SK-N-SH (cell line): Measurements from ENCODE around the gene TRIM72. TPM values are rescaled to one million over a fixed set of nuclear protein-coding genes. Genes with fewer than 3 reads are reported as not detected.

Source experiments
- CTCF ChIA-PET: fragments of 300-600, 350-600 bp; formaldehyde crosslinking; extraction: SDS; loops from one replicate; lab custom pipeline; 2021; lab: Yijun Ruan, JAX
- POLR2A ChIA-PET: fragments of 350-600 bp; sonication (Branson Sonifier 250); formaldehyde crosslinking; extraction: SDS; loops from one replicate; lab custom pipeline; 2020; ENCODE audit warnings: antibody characterized with exemption, inconsistent platforms; lab: Yijun Ruan, JAX
- DNase-seq: peaks from one replicate; pipeline ENCODE4 v3.0.0; 2012
- H2AFZ ChIP-seq: fragments of 200-600 bp; sonication (generic); 2 replicates; pipeline ENCODE4 v1.8.1; 2016; ENCODE audit warnings: antibody characterized with exemption, mild to moderate bottlenecking, low read depth
- H3F3A ChIP-seq: fragments of 200-600 bp; sonication (generic); replicated peaks from 2 replicates; pipeline ENCODE3; 2016; ENCODE audit warnings: antibody characterized with exemption, mild to moderate bottlenecking; ENCODE audit not compliant: insufficient read depth
- H3K27ac ChIP-seq, 2 experiments: fragments of 200-500 bp in 1 of 2; fragments of 200-600 bp in 1 of 2; sonication (Bioruptor generic) in 1 of 2; sonication (generic), shearing (Covaris generic) in 1 of 2; 2 replicates each; pipeline versions ENCODE4 v1.5.1 to v1.6.1; 2014 to 2016; ENCODE audit warnings: low read depth in 2 of 2, inconsistent platforms in 1 of 2, low read length in 1 of 2, mild to moderate bottlenecking in 1 of 2, mixed read lengths in 1 of 2
- H3K27me3 ChIP-seq: fragments of 200-600 bp; sonication (generic), shearing (Covaris generic); 2 replicates; pipeline ENCODE4 v1.6.1; 2016; ENCODE audit warnings: mixed run types; ENCODE audit not compliant: insufficient read depth
- H3K36me3 ChIP-seq, 2 experiments: fragments of 200-500 bp in 1 of 2; fragments of 200-600 bp in 1 of 2; sonication (Bioruptor generic) in 1 of 2; sonication (generic) in 1 of 2; replicated peaks in 1 of 2; 2 replicates each; pipeline versions ENCODE3 to v1.5.1; 2014 to 2016; ENCODE audit warnings: low read length in 1 of 2, mild to moderate bottlenecking in 1 of 2; ENCODE audit not compliant: insufficient read depth in 2 of 2, control insufficient read depth in 1 of 2
- H3K4me1 ChIP-seq, 2 experiments: fragments of 200-500 bp in 1 of 2; fragments of 200-600 bp in 1 of 2; sonication (Bioruptor generic) in 1 of 2; sonication (generic), shearing (Covaris generic) in 1 of 2; 2 replicates each; pipeline versions ENCODE4 v1.5.1 to v1.6.1; 2014 to 2016; ENCODE audit warnings: low read depth in 1 of 2, low read length in 1 of 2, mixed run types in 1 of 2; ENCODE audit not compliant: insufficient read depth in 2 of 2, control insufficient read depth in 1 of 2
- H3K4me2 ChIP-seq: fragments of 200-600 bp; sonication (generic), shearing (Covaris generic); 2 replicates; pipeline ENCODE4 v1.6.1; 2017; ENCODE audit warnings: mixed run types
- H3K4me3 ChIP-seq, 2 experiments: fragments of 200-500 bp in 1 of 2; fragments of 200-600 bp in 1 of 2; sonication (Bioruptor generic) in 1 of 2; sonication (generic), shearing (Covaris generic) in 1 of 2; 2 replicates each; pipeline versions ENCODE4 v1.5.1 to v1.8.1; 2014 to 2016; ENCODE audit warnings: low read depth in 2 of 2, inconsistent platforms in 1 of 2, low read length in 1 of 2, mild to moderate bottlenecking in 1 of 2, mixed read lengths in 1 of 2, moderate library complexity in 1 of 2
- H3K79me2 ChIP-seq: fragments of 200-600 bp; sonication (generic); 2 replicates; pipeline ENCODE4 v1.8.1; 2017; ENCODE audit warnings: mild to moderate bottlenecking; ENCODE audit not compliant: insufficient read depth
- H3K9ac ChIP-seq: fragments of 200-600 bp; sonication (generic); 2 replicates; pipeline ENCODE4 v1.6.1; 2017; ENCODE audit warnings: mixed run types
- H3K9me2 ChIP-seq: fragments of 200-600 bp; sonication (generic); 2 replicates; pipeline ENCODE4 v1.6.1; 2017; ENCODE audit warnings: mixed run types
- H3K9me3 ChIP-seq: fragments of 200-600 bp; sonication (generic); 2 replicates; pipeline ENCODE4 v1.6.1; 2017; ENCODE audit warnings: mixed run types, mild to moderate bottlenecking, moderate library complexity
- H4K20me1 ChIP-seq: fragments of 200-600 bp; sonication (generic); 2 replicates; pipeline ENCODE4 v1.6.1; 2017; ENCODE audit warnings: mild to moderate bottlenecking, mixed run types; ENCODE audit not compliant: insufficient read depth
- CTCF ChIP-seq: fragments of 200-600 bp; sonication (generic); IDR thresholded peaks from 2 replicates; pipeline ENCODE4 v1.6.1; 2017; ENCODE audit warnings: antibody characterized with exemption, mild to moderate bottlenecking, moderate library complexity
- EZH2phosphoT487 ChIP-seq: fragments of 200-600 bp; sonication (generic); IDR thresholded peaks from 2 replicates; pipeline ENCODE4 v1.6.1; 2017; ENCODE audit warnings: low read depth, mixed run types, mild to moderate bottlenecking, antibody characterized with exemption, moderate library complexity, borderline replicate concordance
- FOSL2 ChIP-seq: IDR thresholded peaks from 2 replicates; pipeline ENCODE4 v1.4.0; 2012; ENCODE audit warnings: low read depth, mild to moderate bottlenecking, moderate library complexity, borderline replicate concordance
- FOXJ3 ChIP-seq: sonication (generic); formaldehyde crosslinking; IDR thresholded peaks from 2 replicates; pipeline ENCODE4 v1.5.1; 2020; ENCODE audit warnings: mild to moderate bottlenecking, missing genetic modification reagents
- GATA2 ChIP-seq: sonication (generic); formaldehyde crosslinking; IDR thresholded peaks from 2 replicates; pipeline ENCODE4 v1.5.0; 2020; ENCODE audit warnings: mild to moderate bottlenecking, missing genetic modification reagents
- IRF3 ChIP-seq: fragments of 150-350 bp; IDR thresholded peaks from 2 replicates; pipeline ENCODE4 v1.6.1; 2016; ENCODE audit warnings: mild to moderate bottlenecking, low read depth, low read length
- JUND ChIP-seq: IDR thresholded peaks from 2 replicates; pipeline ENCODE4 v1.4.0; 2012
- MAX ChIP-seq: IDR thresholded peaks from 2 replicates; pipeline ENCODE4 v1.4.0; 2012; ENCODE audit warnings: low read depth
- MEF2A ChIP-seq: IDR thresholded peaks from 2 replicates; pipeline ENCODE4 v1.4.0; 2012; ENCODE audit warnings: low read depth, borderline replicate concordance
- NRF1 ChIP-seq: IDR thresholded peaks from 2 replicates; pipeline ENCODE4 v1.6.1; 2012; ENCODE audit warnings: low read depth, mild to moderate bottlenecking, low read length
- POLR2AphosphoS5 ChIP-seq: IDR thresholded peaks from 2 replicates; pipeline ENCODE4 v1.6.1; 2012; ENCODE audit warnings: low read depth, low read length
- RFX5 ChIP-seq: IDR thresholded peaks from 2 replicates; pipeline ENCODE4 v1.6.1; 2012; ENCODE audit warnings: mild to moderate bottlenecking, improper control_type of control experiment, low read length
- RXRA ChIP-seq: IDR thresholded peaks from 2 replicates; pipeline ENCODE4 v1.4.0; 2012; ENCODE audit warnings: low read depth, mild to moderate bottlenecking, borderline replicate concordance
- TCF12 ChIP-seq: IDR thresholded peaks from 2 replicates; pipeline ENCODE4 v1.4.0; 2012
- TEAD4 ChIP-seq: IDR thresholded peaks from 2 replicates; pipeline ENCODE4 v1.4.0; 2012; ENCODE audit warnings: mild to moderate bottlenecking, borderline replicate concordance; ENCODE audit not compliant: insufficient read depth
- USF2 ChIP-seq: fragments of 150-350 bp; IDR thresholded peaks from 2 replicates; pipeline ENCODE4 v1.6.1; 2017; ENCODE audit warnings: antibody characterized with exemption, low read length, low read depth, borderline replicate concordance
- YY1 ChIP-seq: IDR thresholded peaks from 2 replicates; pipeline ENCODE4 v1.4.0; 2012; ENCODE audit warnings: low read depth, mild to moderate bottlenecking
- WGBS: methylation state at CpG from one replicate; pipeline ENCODE4 v1.1.6; 2017; ENCODE audit warnings: low lambda C conversion rate; 5-methylcytosine and 5-hydroxymethylcytosine counted together
- polyA plus RNA-seq, 3 experiments: library from polyadenylated mRNA; depleted of rRNA; stranded (reverse); fragments of >200 nt; gene quantifications; 2 replicates each; pipeline ENCODE4 v1.2.3, GENCODE V29; 2012
- TF ChIP-seq, protein P1 (sequence below): IDR thresholded peaks from 2 replicates; pipeline ENCODE4 v1.6.1; 2012; ENCODE audit warnings: mild to moderate bottlenecking, low read depth, low read length, moderate library complexity

The TRIM72 gene
- polyA plus RNA-seq, 1 of the 3 experiments (the other 2 are of a cell fraction) = under 0.01 TPM

DNA sequence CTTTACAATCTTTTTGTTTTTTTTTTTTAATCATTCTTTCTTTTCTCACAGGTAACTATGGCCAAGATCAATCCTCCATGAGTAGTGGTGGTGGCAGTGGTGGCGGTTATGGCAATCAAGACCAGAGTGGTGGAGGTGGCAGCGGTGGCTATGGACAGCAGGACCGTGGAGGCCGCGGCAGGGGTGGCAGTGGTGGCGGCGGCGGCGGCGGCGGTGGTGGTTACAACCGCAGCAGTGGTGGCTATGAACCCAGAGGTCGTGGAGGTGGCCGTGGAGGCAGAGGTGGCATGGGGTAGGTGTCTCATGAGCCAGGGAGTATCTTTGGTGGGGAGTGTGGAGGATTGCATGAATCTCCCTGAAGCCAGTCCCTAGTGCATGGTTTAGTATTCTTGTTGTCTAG, 29.0 kb upstream of the TRIM72 start:
- H3F3A ChIP-seq = peaks cover 40% of the 10 kb centered on the region
- no peaks in the 10 kb centered on the region for H3K9me3 ChIP-seq
- no peak overlapping the region for H3K9ac ChIP-seq
- H3K4me2 ChIP-seq = no peak overlapping the region
- H2AFZ ChIP-seq = no peak overlapping the region
- 97% methylated on average over 14 of the region's 14 CpGs for WGBS
- DNase-seq = no peak
- TF ChIP-seq USF2 (no peak), GATA2 (CRISPR knock-in tag) (no peak), TCF12 (no peak), MAX (no peak), EZH2phosphoT487 (no peak), IRF3 (no peak), RFX5 (no peak), FOXJ3 (CRISPR knock-in tag) (no peak), NRF1 (no peak), TEAD4 (no peak), RXRA (no peak), YY1 (no peak), FOSL2 (no peak), MEF2A (no peak), POLR2AphosphoS5 (no peak), CTCF (no peak), JUND (no peak)
- TF ChIP-seq, protein P1, sequence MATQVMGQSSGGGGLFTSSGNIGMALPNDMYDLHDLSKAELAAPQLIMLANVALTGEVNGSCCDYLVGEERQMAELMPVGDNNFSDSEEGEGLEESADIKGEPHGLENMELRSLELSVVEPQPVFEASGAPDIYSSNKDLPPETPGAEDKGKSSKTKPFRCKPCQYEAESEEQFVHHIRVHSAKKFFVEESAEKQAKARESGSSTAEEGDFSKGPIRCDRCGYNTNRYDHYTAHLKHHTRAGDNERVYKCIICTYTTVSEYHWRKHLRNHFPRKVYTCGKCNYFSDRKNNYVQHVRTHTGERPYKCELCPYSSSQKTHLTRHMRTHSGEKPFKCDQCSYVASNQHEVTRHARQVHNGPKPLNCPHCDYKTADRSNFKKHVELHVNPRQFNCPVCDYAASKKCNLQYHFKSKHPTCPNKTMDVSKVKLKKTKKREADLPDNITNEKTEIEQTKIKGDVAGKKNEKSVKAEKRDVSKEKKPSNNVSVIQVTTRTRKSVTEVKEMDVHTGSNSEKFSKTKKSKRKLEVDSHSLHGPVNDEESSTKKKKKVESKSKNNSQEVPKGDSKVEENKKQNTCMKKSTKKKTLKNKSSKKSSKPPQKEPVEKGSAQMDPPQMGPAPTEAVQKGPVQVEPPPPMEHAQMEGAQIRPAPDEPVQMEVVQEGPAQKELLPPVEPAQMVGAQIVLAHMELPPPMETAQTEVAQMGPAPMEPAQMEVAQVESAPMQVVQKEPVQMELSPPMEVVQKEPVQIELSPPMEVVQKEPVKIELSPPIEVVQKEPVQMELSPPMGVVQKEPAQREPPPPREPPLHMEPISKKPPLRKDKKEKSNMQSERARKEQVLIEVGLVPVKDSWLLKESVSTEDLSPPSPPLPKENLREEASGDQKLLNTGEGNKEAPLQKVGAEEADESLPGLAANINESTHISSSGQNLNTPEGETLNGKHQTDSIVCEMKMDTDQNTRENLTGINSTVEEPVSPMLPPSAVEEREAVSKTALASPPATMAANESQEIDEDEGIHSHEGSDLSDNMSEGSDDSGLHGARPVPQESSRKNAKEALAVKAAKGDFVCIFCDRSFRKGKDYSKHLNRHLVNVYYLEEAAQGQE = no peak
- no peak overlapping the region for H3K27ac ChIP-seq
- H3K4me3 ChIP-seq = no peak overlapping the region
- CTCF ChIA-PET = interaction anchor here (0.6 to 1.4 kb wide), 3 partner anchors 43 to 527 kb away, joined by 3 to 5 read pairs (median 3); no protein-coding TSS in a partner anchor
- peaks cover 99% of the 10 kb centered on the region for H3K79me2 ChIP-seq
- peaks cover 69 to 91% of the 10 kb centered on the region in 2 experiments for H3K36me3 ChIP-seq
- peaks cover 94% of the 10 kb centered on the region for H4K20me1 ChIP-seq
- H3K9me2 ChIP-seq = no peaks in the 10 kb centered on the region
- no peaks in the 10 kb centered on the region for H3K27me3 ChIP-seq
- POLR2A ChIA-PET = no interaction called here
- H3K4me1 ChIP-seq = peaks cover 9 to 15% of the 10 kb centered on the region in 2 experiments; a peak in 2 of 4 replicates
